Activated CD4-positive, alpha-beta T cell treated with anti-CD3 and anti-CD28 coated beads for 36 hours (primary cell): ENCODE measurements around the gene KCNK16. TPM values are rescaled to one million over a fixed set of nuclear protein-coding genes. Genes with fewer than 3 reads are reported as not detected.

Experiments used
- ATAC-seq: fragments of 200-7000 bp; cut with Tn5 transposase; one replicate; pipeline ENCODE4 v1.10.0; 2021; ENCODE audit warnings: mild to moderate bottlenecking, moderate library complexity
- CTCF ChIA-PET: fragments of 350-600 bp; sonication (Branson Sonifier 250); formaldehyde crosslinking; loops from one replicate; lab custom pipeline; 2021; ENCODE audit warnings: antibody characterized with exemption; lab: Charles Lee
- POLR2A ChIA-PET: fragments of 350-600 bp; sonication (Branson Sonifier 250); formaldehyde crosslinking; loops from one replicate; lab custom pipeline; 2021; ENCODE audit warnings: antibody characterized with exemption, inconsistent platforms; lab: Charles Lee
- DNase-seq: peaks from one replicate; pipeline ENCODE4 v3.0.0-alpha.2; 2020
- H3K27ac Mint-ChIP-seq: one replicate; pipeline ENCODE4 v1.8.0; 2021; ENCODE audit warnings: mixed read lengths
- H3K27me3 Mint-ChIP-seq: one replicate; pipeline ENCODE4 v1.8.0; 2021; ENCODE audit warnings: mixed read lengths
- H3K36me3 Mint-ChIP-seq: one replicate; pipeline ENCODE4 v1.8.0; 2021; ENCODE audit warnings: low read depth, mixed read lengths
- H3K4me1 Mint-ChIP-seq: one replicate; pipeline ENCODE4 v1.8.0; 2021; ENCODE audit warnings: mixed read lengths
- H3K4me3 Mint-ChIP-seq: one replicate; pipeline ENCODE4 v1.8.0; 2021; ENCODE audit warnings: mild to moderate bottlenecking, moderate library complexity, mixed read lengths
- H3K9me3 Mint-ChIP-seq: one replicate; pipeline ENCODE4 v1.8.0; 2021; ENCODE audit warnings: low read depth, mixed read lengths
- intact Hi-C, 2 experiments: fragments of 100-400 bp; cut with DNase I in 1 of 2; cut with micrococcal nuclease in 1 of 2; formaldehyde crosslinking; loops; one replicate each; pipeline versions ENCODE4 v1.14.2 to v1.15.1; 2022 to 2024; cut with DNase I, micrococcal nuclease
- total RNA-seq, 2 experiments: library from RNA; stranded (reverse); gene quantifications; one replicate each; pipeline ENCODE4 v1.2.3, GENCODE V29; 2021

The KCNK16 gene
- total RNA-seq, 2 experiments from 2014 or later, result not detected

DNA sequence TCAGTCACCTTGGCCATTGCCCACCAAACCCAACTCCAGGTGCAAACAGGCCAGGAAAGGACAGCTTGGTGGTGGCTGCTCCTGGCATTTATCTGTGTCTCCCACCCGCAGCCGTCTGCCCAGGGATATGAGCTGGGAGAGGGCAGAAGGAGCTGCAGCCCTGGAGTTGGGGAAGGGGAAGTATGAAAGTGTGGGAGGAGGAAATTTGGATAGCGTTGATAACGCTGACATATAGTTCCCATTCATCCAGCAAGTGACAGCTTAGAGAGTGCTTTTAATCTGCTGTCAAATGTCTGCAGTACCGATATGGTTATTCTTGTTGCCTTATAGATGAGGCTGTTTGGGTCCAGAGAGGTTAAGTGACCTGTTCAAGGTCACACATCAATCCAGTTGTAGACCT, 741 bp downstream of the KCNK16 start:
- no peak overlapping the region for H3K4me3 Mint-ChIP-seq
- ATAC-seq, result no peak
- no peaks in the 10 kb centered on the region for H3K36me3 Mint-ChIP-seq
- CTCF ChIA-PET, result interaction anchor here (0.6 to 1.0 kb wide), 3 partner anchors 18 to 1717 kb away, joined by 3 read pairs; no protein-coding TSS in a partner anchor
- H3K27ac Mint-ChIP-seq, result no peak overlapping the region
- H3K9me3 Mint-ChIP-seq, result no peaks in the 10 kb centered on the region
- POLR2A ChIA-PET, result interaction anchor here (0.6 kb wide), 1 partner anchor 1105 kb away, joined by 4 read pairs; no protein-coding TSS in a partner anchor
- no peak for DNase-seq
- intact Hi-C loops, result no loop called here
- no peaks in the 10 kb centered on the region for H3K4me1 Mint-ChIP-seq
- H3K27me3 Mint-ChIP-seq, result peaks cover 7% of the 10 kb centered on the region

DNA sequence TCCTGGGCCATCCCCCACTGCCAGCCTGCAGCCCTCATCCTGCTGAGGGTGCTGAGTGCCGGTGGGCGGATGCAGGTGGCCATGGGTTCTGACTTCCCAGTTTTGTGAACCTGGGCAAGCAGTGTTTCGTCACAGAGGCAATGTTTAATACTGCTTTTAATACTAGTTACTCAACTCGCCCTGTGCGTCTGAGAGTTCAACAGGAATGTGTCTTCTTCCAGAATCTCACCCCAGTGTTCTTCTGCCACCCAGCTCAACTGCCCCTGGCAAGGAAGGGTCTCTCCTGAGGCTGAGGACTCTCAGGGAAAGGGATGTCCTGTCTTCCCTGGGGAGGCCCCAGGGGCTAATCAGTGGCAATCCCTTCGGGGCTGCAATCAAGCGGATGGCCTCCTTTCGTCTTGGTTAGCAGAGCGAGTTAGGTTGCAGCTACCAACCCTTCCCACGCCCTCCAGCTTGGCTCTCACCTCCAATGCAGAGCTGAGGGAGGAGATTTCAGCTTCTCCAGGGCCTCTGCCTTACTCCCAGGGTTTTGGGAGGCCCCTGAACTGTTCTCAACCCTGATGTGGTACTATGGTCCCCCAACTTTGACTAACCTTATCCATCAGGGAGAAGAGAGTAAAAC, 2.0 kb downstream of the KCNK16 start:
- H3K36me3 Mint-ChIP-seq, result no peaks in the 10 kb centered on the region
- ATAC-seq (no peak), DNase-seq (no peak)
- H3K27ac Mint-ChIP-seq, result no peak overlapping the region
- H3K4me1 Mint-ChIP-seq, result no peaks in the 10 kb centered on the region
- ChIA-PET POLR2A (no interaction called here), CTCF (no interaction called here)
- intact Hi-C loops, result no loop called here
- H3K9me3 Mint-ChIP-seq, result no peaks in the 10 kb centered on the region
- H3K27me3 Mint-ChIP-seq, result peaks cover 14% of the 10 kb centered on the region
- H3K4me3 Mint-ChIP-seq, result no peak overlapping the region

DNA sequence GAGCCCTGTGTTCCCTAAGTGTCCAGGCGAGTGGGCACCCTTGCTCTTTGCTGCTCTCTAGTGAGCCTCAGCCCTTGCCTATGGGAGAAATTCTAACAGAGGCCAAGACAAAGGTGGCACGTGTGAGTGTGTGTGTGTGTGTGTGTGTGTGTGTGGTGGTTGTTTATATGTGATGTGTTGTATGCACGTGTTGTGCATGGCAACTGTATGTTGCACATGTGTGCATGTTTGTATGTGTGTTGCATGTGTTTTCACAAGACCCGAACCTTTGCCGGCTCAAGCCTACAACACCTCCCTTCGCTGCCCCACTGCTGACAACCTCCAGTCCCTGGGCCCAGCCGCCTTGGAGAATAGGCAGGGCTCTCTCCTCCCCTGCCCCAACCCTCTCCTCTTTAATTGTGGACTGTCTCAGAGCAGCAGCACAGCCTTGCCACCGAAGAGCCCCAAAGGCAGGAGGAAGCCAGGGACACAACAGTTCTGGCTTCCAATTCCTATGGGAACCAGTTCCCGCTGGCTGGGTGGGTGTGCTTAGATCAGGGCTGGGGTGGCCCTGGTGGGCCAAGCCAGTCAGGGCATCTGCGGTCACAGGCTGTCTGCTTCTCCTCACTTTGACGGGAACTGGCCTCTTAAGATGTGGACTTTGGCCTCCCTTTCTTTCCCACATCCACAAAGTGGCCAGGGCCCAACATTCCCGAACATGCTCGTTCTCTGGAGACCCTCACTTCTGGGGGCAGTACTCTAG, 2.7 kb downstream of the KCNK16 start:
- peaks cover 21% of the 10 kb centered on the region for H3K27me3 Mint-ChIP-seq
- no peaks in the 10 kb centered on the region for H3K9me3 Mint-ChIP-seq
- DNase-seq, result no peak
- H3K36me3 Mint-ChIP-seq, result no peaks in the 10 kb centered on the region
- no peak overlapping the region for H3K27ac Mint-ChIP-seq
- ChIA-PET CTCF (interaction anchor here (0.8 kb wide), 1 partner anchor 10 kb away, joined by 3 read pairs; no protein-coding TSS in a partner anchor), POLR2A (no interaction called here)
- ATAC-seq, result no peak
- H3K4me3 Mint-ChIP-seq, result no peak overlapping the region
- no peaks in the 10 kb centered on the region for H3K4me1 Mint-ChIP-seq
- intact Hi-C loops, result no loop called here

DNA sequence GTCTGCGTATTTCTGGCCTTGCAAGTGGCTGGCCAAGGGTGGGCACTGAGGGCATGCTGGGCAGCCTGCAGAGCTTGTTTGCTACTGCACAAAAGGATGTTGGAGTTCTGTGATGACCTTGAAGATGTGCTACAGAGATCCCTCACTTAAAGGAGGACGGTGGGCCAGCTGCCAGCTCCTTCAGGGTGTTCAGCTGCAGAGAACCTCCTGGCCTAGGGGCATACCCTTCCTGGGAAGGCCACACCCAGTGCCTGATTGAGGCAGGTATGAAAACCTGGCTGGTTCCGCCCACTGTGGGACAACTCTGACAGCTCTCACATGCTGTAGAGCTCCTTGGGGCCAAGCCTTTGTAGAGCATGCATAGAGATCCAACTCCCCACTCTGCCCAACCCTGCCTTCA, 5.2 kb downstream of the KCNK16 start:
- ATAC-seq, result no peak
- Mint-ChIP-seq H3K27me3 (peaks cover 32% of the 10 kb centered on the region), H3K36me3 (no peaks in the 10 kb centered on the region), H3K9me3 (no peaks in the 10 kb centered on the region), H3K4me3 (no peak overlapping the region), H3K4me1 (peaks cover 4% of the 10 kb centered on the region), H3K27ac (no peak overlapping the region)
- ChIA-PET POLR2A (no interaction called here), CTCF (no interaction called here)
- DNase-seq, result no peak
- intact Hi-C loops, result no loop called here

DNA sequence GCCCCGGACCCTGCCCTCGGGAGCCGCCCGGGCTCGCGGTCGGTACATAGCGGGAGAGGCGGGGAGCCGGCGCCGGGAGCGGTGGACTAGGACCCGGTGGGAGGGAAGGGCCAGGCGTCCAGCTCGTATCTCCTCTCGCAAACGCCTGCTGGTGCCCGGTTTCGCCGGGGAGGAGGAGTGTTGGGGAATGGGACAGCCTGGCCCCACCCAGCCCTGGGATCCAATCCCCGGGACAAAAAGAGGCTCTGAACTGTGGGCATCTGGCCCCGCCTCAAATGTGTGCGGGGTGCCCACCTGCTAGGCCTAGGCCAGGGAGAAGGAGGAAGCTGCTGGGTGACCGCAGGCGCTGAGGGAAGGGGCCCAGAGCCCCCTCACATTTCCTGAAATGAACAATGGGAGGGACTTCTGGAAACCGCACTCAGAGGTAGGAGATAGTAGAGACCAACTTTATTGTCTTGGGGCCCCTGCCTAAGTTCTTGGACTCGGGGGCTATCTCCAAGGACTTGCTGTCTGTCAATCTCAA, 8.2 kb downstream of the KCNK16 start, which contains the start of gene KCNK17:
Gene KCNK17, minus strand, starts transcription at position 147 of the 523 bp plus-strand sequence. Its CDS starts 99 bp downstream, at position 48.
- peaks cover 41% of the 10 kb centered on the region for H3K27me3 Mint-ChIP-seq
- DNase-seq (peak; percentile 9), ATAC-seq (no peak)
- H3K4me3 Mint-ChIP-seq, result no peak within 1 kb of the TSS
- H3K27ac Mint-ChIP-seq, result no peak within 1 kb of the TSS
- H3K36me3 Mint-ChIP-seq, result no peaks in the 10 kb centered on the region
- CTCF ChIA-PET, result interaction anchor here (1.3 to 1.5 kb wide), 2 partner anchors 149 to 442 kb away, joined by 3 to 4 read pairs; no protein-coding TSS in a partner anchor
- peaks cover 4% of the 10 kb centered on the region for H3K4me1 Mint-ChIP-seq
- H3K9me3 Mint-ChIP-seq, result no peaks in the 10 kb centered on the region
- POLR2A ChIA-PET, result no interaction called here
- intact Hi-C loops, result no loop called here

DNA sequence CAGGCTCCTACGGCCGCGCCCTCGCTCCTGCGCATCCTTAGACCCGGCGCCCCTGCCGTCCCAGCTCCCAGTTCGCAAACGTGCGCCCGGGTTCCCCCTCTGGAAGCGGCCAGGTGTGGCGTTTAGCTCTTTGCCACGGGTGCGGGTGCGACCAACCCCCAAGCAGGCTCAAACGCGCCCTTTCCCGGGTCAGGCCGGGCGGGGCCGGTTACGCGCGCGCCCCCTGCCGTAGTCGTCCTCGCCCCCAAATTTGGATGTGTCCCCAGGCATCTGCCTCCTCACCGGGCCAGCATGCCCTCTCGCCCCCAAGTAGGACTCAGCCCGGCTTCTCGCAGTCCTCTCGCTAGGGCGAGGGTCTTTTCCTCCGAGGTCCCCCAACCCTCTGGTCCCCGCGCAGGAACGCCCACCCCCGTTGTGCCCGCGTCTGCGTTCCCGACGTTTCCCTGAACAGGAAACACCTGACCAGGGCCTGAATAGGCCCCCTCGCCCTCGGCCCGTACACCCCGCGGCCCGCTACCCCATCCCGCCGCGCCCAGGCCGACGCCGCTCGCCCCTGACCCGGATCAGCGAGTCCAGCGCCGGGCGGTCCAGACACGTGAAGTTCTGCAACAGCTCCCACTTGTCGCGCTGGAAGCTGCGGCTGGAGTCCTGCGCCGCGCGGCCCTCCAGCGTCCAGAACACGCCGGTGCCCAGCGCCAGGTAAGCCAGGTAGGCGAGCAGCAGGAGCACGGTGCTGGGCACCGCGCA, 8.8 kb downstream of the KCNK16 start:
- CTCF ChIA-PET, result interaction anchor here (0.6 to 1.3 kb wide), 3 partner anchors 9 to 441 kb away, joined by 3 to 4 read pairs (median 3); no protein-coding TSS in a partner anchor

DNA sequence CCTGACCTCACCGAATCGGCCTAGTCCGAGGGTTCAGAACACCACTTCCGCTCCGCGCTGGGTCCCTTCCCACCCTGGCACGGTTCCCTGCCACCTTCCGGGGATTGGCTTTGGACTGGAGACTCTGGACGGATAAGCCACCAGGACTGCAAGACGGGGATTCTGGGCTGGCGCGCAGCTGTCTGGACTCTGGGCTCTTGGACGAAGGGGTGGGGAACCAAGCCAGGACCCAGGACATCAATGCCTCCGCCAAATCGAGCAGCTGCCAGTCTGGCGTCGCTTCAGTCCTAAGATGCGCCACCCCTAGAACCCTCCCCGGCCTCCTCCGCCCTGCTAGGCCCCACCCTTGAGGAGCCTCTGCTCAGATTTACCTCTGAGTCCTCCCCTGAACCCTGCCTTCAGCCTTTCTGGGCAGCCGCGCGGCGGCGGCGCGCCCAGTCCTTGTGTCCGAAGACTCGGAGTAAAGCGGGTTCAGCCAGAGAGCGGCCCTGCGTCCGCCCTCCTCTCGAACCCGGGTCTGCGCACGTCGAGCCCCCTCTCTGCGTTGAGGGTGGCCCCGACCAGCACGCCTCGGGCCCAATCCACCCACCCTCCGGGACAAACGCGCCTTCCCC, 9.5 kb downstream of the KCNK16 start:
- intact Hi-C loops, result no loop called here
- ATAC-seq, result no peak
- H3K4me1 Mint-ChIP-seq, result peaks cover 4% of the 10 kb centered on the region

More for the DNA sequence above, 8.8 kb downstream of the KCNK16 start:
- H3K27ac Mint-ChIP-seq, result no peak overlapping the region
- ATAC-seq (no peak), DNase-seq (peak; percentile 19)
- POLR2A ChIA-PET, result no interaction called here
- H3K36me3 Mint-ChIP-seq, result no peaks in the 10 kb centered on the region
- no peak overlapping the region for H3K4me3 Mint-ChIP-seq
- H3K9me3 Mint-ChIP-seq, result no peaks in the 10 kb centered on the region
- intact Hi-C loops, result no loop called here
- H3K4me1 Mint-ChIP-seq, result peaks cover 4% of the 10 kb centered on the region
- H3K27me3 Mint-ChIP-seq, result peaks cover 40% of the 10 kb centered on the region

DNA sequence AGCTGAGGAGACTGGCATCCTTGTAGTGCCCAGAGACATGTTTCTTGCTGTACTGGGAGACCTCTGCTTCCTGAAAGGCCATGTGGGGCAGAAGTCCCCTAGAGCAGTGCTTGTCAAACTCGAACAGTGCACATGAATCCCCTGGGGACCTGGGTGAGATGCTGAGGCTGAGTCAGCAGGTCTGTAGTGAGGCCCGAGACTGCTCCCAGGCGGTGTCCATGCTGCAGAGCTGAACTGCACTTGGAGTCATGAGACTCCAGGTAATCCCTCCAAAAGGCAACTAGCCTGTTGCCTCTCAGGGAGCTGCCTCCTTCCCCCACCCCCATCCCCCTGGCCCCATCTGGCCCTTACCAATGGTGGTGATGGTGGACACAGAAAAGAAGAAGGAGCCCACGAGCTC, 12.0 kb downstream of the KCNK16 start:
- peaks cover 30% of the 10 kb centered on the region for H3K27me3 Mint-ChIP-seq
- no peaks in the 10 kb centered on the region for H3K9me3 Mint-ChIP-seq
- no peak for DNase-seq
- H3K36me3 Mint-ChIP-seq, result no peaks in the 10 kb centered on the region
- CTCF ChIA-PET, result interaction anchor here (0.6 to 3.6 kb wide), 15 partner anchors 9 to 1655 kb away, joined by 3 to 27 read pairs (median 5); no protein-coding TSS in a partner anchor
- no peak for ATAC-seq
- no peak overlapping the region for H3K27ac Mint-ChIP-seq
- POLR2A ChIA-PET, result no interaction called here
- H3K4me1 Mint-ChIP-seq, result peaks cover 4% of the 10 kb centered on the region
- H3K4me3 Mint-ChIP-seq, result no peak overlapping the region
- intact Hi-C loops, result loop anchor here (1.0 to 2.0 kb wide), 5 partner anchors 144 to 438 kb away; no protein-coding TSS in a partner anchor

More for the DNA sequence above, 9.5 kb downstream of the KCNK16 start:
- ChIA-PET CTCF (interaction anchor here (0.6 to 1.3 kb wide), 3 partner anchors 9 to 441 kb away, joined by 3 to 4 read pairs (median 3); no protein-coding TSS in a partner anchor), POLR2A (no interaction called here)
- no peak overlapping the region for H3K4me3 Mint-ChIP-seq
- H3K27me3 Mint-ChIP-seq, result peaks cover 40% of the 10 kb centered on the region
- H3K27ac Mint-ChIP-seq, result no peak overlapping the region
- no peak for DNase-seq
- H3K9me3 Mint-ChIP-seq, result no peaks in the 10 kb centered on the region
- no peaks in the 10 kb centered on the region for H3K36me3 Mint-ChIP-seq

DNA sequence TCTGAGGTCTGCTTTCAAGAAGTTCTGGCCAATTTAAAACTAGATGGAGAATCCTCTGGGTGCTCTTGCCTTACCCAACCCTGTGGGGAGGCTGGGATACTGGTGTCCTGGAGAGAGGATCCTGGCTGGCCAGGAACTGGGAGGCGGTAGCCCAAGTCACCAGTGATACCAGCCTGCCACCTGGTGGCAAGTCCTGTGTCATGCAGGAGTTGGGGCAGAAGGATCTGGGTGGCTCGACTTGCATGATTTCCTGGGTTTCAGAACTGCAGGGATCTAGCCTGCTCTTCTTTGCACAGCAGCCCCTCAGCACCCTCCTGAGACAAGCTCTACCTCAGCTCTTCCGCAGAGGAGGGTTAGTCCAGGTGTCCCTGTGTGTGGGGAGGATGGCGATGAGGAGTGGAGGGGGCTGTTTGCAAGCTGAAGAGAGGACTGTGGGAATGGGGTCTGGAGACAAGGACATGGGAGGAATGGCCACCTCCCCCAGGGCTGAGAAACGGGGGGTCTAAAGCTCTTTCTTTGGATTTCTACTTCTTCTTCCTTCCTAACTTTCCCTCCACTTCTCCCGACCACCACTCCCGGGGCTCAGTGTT, 12.5 kb downstream of the KCNK16 start:
- ChIA-PET CTCF (interaction anchor here (0.6 to 3.6 kb wide), 21 partner anchors 9 to 1656 kb away, joined by 3 to 27 read pairs (median 3); no protein-coding TSS in a partner anchor), POLR2A (interaction anchor here (0.5 kb wide), 1 partner anchor 180 kb away, joined by 3 read pairs; no protein-coding TSS in a partner anchor)
- H3K27me3 Mint-ChIP-seq, result peaks cover 25% of the 10 kb centered on the region
- peaks cover 4% of the 10 kb centered on the region for H3K4me1 Mint-ChIP-seq
- H3K36me3 Mint-ChIP-seq, result no peaks in the 10 kb centered on the region
- intact Hi-C loops, result loop anchor here (1.0 to 2.0 kb wide), 5 partner anchors 144 to 438 kb away; no protein-coding TSS in a partner anchor
- H3K4me3 Mint-ChIP-seq, result no peak overlapping the region
- no peaks in the 10 kb centered on the region for H3K9me3 Mint-ChIP-seq
- no peak overlapping the region for H3K27ac Mint-ChIP-seq
- ATAC-seq, result peak; percentile 79
- peak; percentile 81 for DNase-seq

DNA sequence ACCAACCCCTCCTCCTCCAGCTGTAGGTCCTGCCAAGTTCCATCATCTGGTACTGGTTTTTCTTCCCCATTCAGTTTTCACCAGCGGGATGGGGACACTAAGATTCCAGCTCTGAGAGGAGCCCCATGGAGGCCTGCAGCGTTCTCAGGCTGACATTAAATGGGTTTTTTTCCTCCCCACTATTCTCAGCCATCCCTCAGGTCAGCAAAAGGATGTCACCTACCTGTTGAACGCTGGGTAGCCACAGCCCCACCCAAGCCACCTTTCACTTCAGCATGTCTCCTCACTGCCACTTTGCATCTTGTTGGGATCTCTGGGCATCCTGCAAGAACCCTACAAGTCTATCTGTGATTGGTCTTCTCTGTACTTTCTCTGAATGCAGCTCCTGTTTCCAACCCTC, 15.0 kb downstream of the KCNK16 start:
- ATAC-seq (no peak), DNase-seq (no peak)
- Mint-ChIP-seq H3K36me3 (no peaks in the 10 kb centered on the region), H3K4me3 (no peak overlapping the region), H3K9me3 (no peaks in the 10 kb centered on the region), H3K27ac (no peak overlapping the region), H3K27me3 (peaks cover 11% of the 10 kb centered on the region), H3K4me1 (peaks cover 4% of the 10 kb centered on the region)
- intact Hi-C loops, result no loop called here
- ChIA-PET CTCF (interaction anchor here (0.6 to 9.7 kb wide), 9 partner anchors 74 to 335 kb away, joined by 3 to 211 read pairs (median 3); partner anchors contain the start of gene KCNK5), POLR2A (no interaction called here)
